Esophagus muscularis mucosa (tissue), 4 donors: Measurements from ENCODE around the gene PRLR. TPM values are rescaled to one million over a fixed set of nuclear protein-coding genes. Genes with fewer than 3 reads are reported as not detected.

ENCODE experiments used
- DNase-seq: peaks from one replicate; pipeline ENCODE4 v3.0.0-alpha.2; 2017; ENCODE audit errors: extremely low spot score
- H3K27ac ChIP-seq, 4 donors: fragments of 200-600 bp; sonication (generic); replicated peaks in 1 of 4; 1 replicate in 3 of 4; 2 replicates in 1 of 4; pipeline ENCODE4 v1.5.1; 2016 to 2019; ENCODE audit warnings: mild to moderate bottlenecking in 1 of 4
- H3K27me3 ChIP-seq, 4 donors: fragments of 200-600 bp; sonication (generic); one replicate each; pipeline versions ENCODE4 v1.5.1 to v1.6.0; 2016 to 2019
- H3K36me3 ChIP-seq, 4 donors: fragments of 200-600 bp; sonication (generic); one replicate each; pipeline ENCODE4 v1.5.1; 2016 to 2019
- H3K4me1 ChIP-seq, 4 donors: fragments of 200-600 bp; sonication (generic); one replicate each; pipeline ENCODE4 v1.5.1; 2016 to 2019
- H3K4me3 ChIP-seq, 4 donors: fragments of 200-600 bp; sonication (generic); 1 replicate in 2 of 4; 2 replicates in 2 of 4; pipeline ENCODE4 v1.5.1; 2016 to 2019; ENCODE audit warnings: mild to moderate bottlenecking in 4 of 4, moderate library complexity in 1 of 4
- H3K9me3 ChIP-seq, 4 donors: fragments of 200-600 bp; sonication (generic); 1 replicate in 3 of 4; 2 replicates in 1 of 4; pipeline ENCODE4 v1.5.1; 2016 to 2019
- CTCF ChIP-seq, 3 experiments: fragments of 200-600 bp in 2 of 3; fragments of 450-650 bp in 1 of 3; sonication (generic) in 2 of 3; IDR thresholded peaks; one replicate each; pipeline ENCODE4 v1.5.1; 2017 to 2019; ENCODE audit warnings: antibody characterized with exemption in 3 of 3, mild to moderate bottlenecking in 2 of 3, moderate library complexity in 1 of 3
- EP300 ChIP-seq: sonication (generic); formaldehyde crosslinking; IDR thresholded peaks from one replicate; pipeline ENCODE4 v1.6.1; 2017; ENCODE audit warnings: antibody characterized with exemption
- POLR2A ChIP-seq: fragments of 450-650 bp; IDR thresholded peaks from one replicate; pipeline ENCODE4 v1.6.1; 2017; ENCODE audit warnings: antibody characterized with exemption, moderate library complexity, mild to moderate bottlenecking, low read depth
- POLR2AphosphoS5 ChIP-seq, 2 donors: sonication (generic); formaldehyde crosslinking; IDR thresholded peaks; one replicate each; pipeline ENCODE4 v1.6.1; 2017; ENCODE audit warnings: antibody characterized with exemption in 2 of 2
- WGBS: methylation state at CpG from one replicate; pipeline ENCODE4 v1.1.5; 2018; 5-methylcytosine and 5-hydroxymethylcytosine counted together
- intact Hi-C: fragments of 100-400 bp; cut with DNase I; formaldehyde crosslinking; loops from one replicate; pipeline ENCODE4 v1.15.1; 2023
- total RNA-seq, 4 donors: library from RNA; depleted of rRNA; stranded (reverse); fragments of >200 nt; gene quantifications; one replicate each; pipeline versions ENCODE4 v1.1.0 to v1.2.1, GENCODE V29; 2016

PRLR gene
- total RNA-seq, 4 donors from 2014 or later: 0.66 to 1.7 (median 0.79) TPM

GRCh38 chr5:35182910-35183535 lies 47.3 kb downstream of the PRLR start:
- DNase-seq: no peak
- no peak overlapping the region for H3K27ac ChIP-seq
- H3K27me3 ChIP-seq: peaks cover 0 to 6% (median 0%) of the 10 kb centered on the region in 4 donors
- H3K4me1 ChIP-seq: no peaks in the 10 kb centered on the region
- no peaks in the 10 kb centered on the region for H3K36me3 ChIP-seq
- no peaks in the 10 kb centered on the region for H3K9me3 ChIP-seq
- WGBS: 49% methylated on average over 7 of the region's 7 CpGs
- intact Hi-C loops: loop anchor here (10.0 kb wide), 1 partner anchor 98 kb away; no protein-coding TSS in a partner anchor
- H3K4me3 ChIP-seq: no peak overlapping the region
- TF ChIP-seq EP300 (no peak), POLR2AphosphoS5 (IDR thresholded peaks at IDR 0.05) (no peak), POLR2A (no peak), CTCF (IDR thresholded peaks at IDR 0.05) (peak in 1 of 3 experiments; percentile 38)

- intact Hi-C loops: loop anchor here (10.0 kb wide), 1 partner anchor 98 kb away; no protein-coding TSS in a partner anchor
- WGBS: 93% methylated on average over 1 of the region's 1 CpG
- DNase-seq: no peak
Measured at GRCh38 chr5:35182486-35182885, 47.8 kb downstream of the PRLR start.

GRCh38 chr5:35180046-35180445 lies 50.2 kb downstream of the PRLR start:
- intact Hi-C loops: loop anchor here (10.0 kb wide), 1 partner anchor 95 kb away; no protein-coding TSS in a partner anchor
- peaks cover 0 to 6% (median 0%) of the 10 kb centered on the region in 4 donors for H3K27me3 ChIP-seq
- 83% methylated on average over 7 of the region's 7 CpGs for WGBS
- DNase-seq: no peak
- H3K27ac ChIP-seq: no peak overlapping the region
- H3K9me3 ChIP-seq: peaks cover 0 to 2% (median 0%) of the 10 kb centered on the region in 4 donors
- H3K4me3 ChIP-seq: no peak overlapping the region
- no peaks in the 10 kb centered on the region for H3K4me1 ChIP-seq
- no peaks in the 10 kb centered on the region for H3K36me3 ChIP-seq
- TF ChIP-seq CTCF (IDR thresholded peaks at IDR 0.05) (no peak), POLR2AphosphoS5 (IDR thresholded peaks at IDR 0.05) (no peak), EP300 (no peak), POLR2A (no peak)

More at GRCh38 chr5:35182486-35182885, 47.8 kb downstream of the PRLR start:
- Histone ChIP-seq H3K27ac (no peak overlapping the region), H3K27me3 (peaks cover 0 to 6% (median 0%) of the 10 kb centered on the region in 4 donors), H3K36me3 (no peaks in the 10 kb centered on the region), H3K4me3 (no peak overlapping the region), H3K4me1 (no peaks in the 10 kb centered on the region), H3K9me3 (no peaks in the 10 kb centered on the region)
- TF ChIP-seq CTCF (IDR thresholded peaks at IDR 0.05): no peak

GRCh38 chr5:35177783-35178182 lies 52.5 kb downstream of the PRLR start:
- WGBS: 86% methylated on average over 3 of the region's 3 CpGs
- H3K4me1 ChIP-seq: no peaks in the 10 kb centered on the region
- H3K9me3 ChIP-seq: peaks cover 0 to 2% (median 0%) of the 10 kb centered on the region in 4 donors
- H3K27ac ChIP-seq: no peak overlapping the region
- intact Hi-C loops: no loop called here
- TF ChIP-seq EP300 (no peak), CTCF (IDR thresholded peaks at IDR 0.05) (no peak), POLR2A (no peak), POLR2AphosphoS5 (IDR thresholded peaks at IDR 0.05) (no peak)
- no peak for DNase-seq
- H3K4me3 ChIP-seq: no peak overlapping the region
- H3K36me3 ChIP-seq: no peaks in the 10 kb centered on the region
- no peaks in the 10 kb centered on the region for H3K27me3 ChIP-seq

- WGBS: 89% methylated on average over 5 of the region's 5 CpGs
- intact Hi-C loops: no loop called here
- H3K36me3 ChIP-seq: no peaks in the 10 kb centered on the region
- H3K4me1 ChIP-seq: no peaks in the 10 kb centered on the region
- peaks cover 0 to 12% (median 6%) of the 10 kb centered on the region in 4 donors for H3K9me3 ChIP-seq
- no peak overlapping the region for H3K27ac ChIP-seq
- DNase-seq: no peak
- H3K4me3 ChIP-seq: no peak overlapping the region
- TF ChIP-seq CTCF (IDR thresholded peaks at IDR 0.05) (no peak), EP300 (no peak), POLR2A (no peak), POLR2AphosphoS5 (IDR thresholded peaks at IDR 0.05) (no peak)
- H3K27me3 ChIP-seq: no peaks in the 10 kb centered on the region
Measured at GRCh38 chr5:35172533-35172932, 57.8 kb downstream of the PRLR start.
